HG02610 (cell line): ENCODE measurements around the gene CD96.
"Not testable (repeated sequence)": the region's sequence is repeated elsewhere in the genome, so short reads cannot be mapped to it uniquely, and the experiment has no call there.

ENCODE experiments used
- ATAC-seq: cut with Tn5 transposase; IDR thresholded peaks from one replicate; pipeline ENCODE4 v1.9.1; 2021; ENCODE audit warnings: mild to moderate bottlenecking, moderate library complexity; ENCODE audit not compliant: unreplicated experiment

Gene CD96

GRCh38 chr3:111541911-111542483 is at the start of gene CD96:
Gene CD96 (plus strand): TSS chr3:111542197. CDS start chr3:111542249, 52 bp downstream.
- ATAC-seq: peak; percentile 42

- ATAC-seq: no peak
These were observed 48.7 kb upstream of the CD96 start for GRCh38 chr3:111493276-111493675.

- no peak for ATAC-seq
These were observed 45.0 kb upstream of the CD96 start for GRCh38 chr3:111496894-111497559.

GRCh38 chr3:111498022-111498421 is 44.0 kb upstream of the CD96 start:
- no peak for ATAC-seq

GRCh38 chr3:111506435-111506834 is 35.6 kb upstream of the CD96 start:
- peak; percentile 78 for ATAC-seq

- ATAC-seq: no peak
These were observed 32.7 kb upstream of the CD96 start for GRCh38 chr3:111509308-111509707.

GRCh38 chr3:111517801-111518200 is 24.2 kb upstream of the CD96 start:
- no peak for ATAC-seq

GRCh38 chr3:111519178-111519855 is 22.7 kb upstream of the CD96 start:
- ATAC-seq: no peak

- ATAC-seq: no peak
These were observed 20.1 kb upstream of the CD96 start for GRCh38 chr3:111521891-111522290.

- not testable (repeated sequence) for ATAC-seq
These were observed 17.5 kb upstream of the CD96 start for GRCh38 chr3:111524486-111524885.

- ATAC-seq: no peak
These were observed 10.6 kb upstream of the CD96 start for GRCh38 chr3:111531446-111531845.

- no peak for ATAC-seq
These were observed 7.3 kb upstream of the CD96 start for GRCh38 chr3:111534701-111535100.

- ATAC-seq: no peak
These were observed 3.9 kb upstream of the CD96 start for GRCh38 chr3:111538111-111538510.

GRCh38 chr3:111538681-111539083 is 3.3 kb upstream of the CD96 start:
- peak; percentile 52 for ATAC-seq

GRCh38 chr3:111539351-111540331 is 2.4 kb upstream of the CD96 start:
- peak; percentile 67 for ATAC-seq

GRCh38 chr3:111541391-111541790 is 606 bp upstream of the CD96 start:
- no peak for ATAC-seq

- no peak for ATAC-seq
These were observed 759 bp downstream of the CD96 start for GRCh38 chr3:111542611-111543300.

- no peak for ATAC-seq
These were observed 3.4 kb downstream of the CD96 start for GRCh38 chr3:111545349-111545748.

GRCh38 chr3:111547631-111548030 is 5.6 kb downstream of the CD96 start:
- ATAC-seq: peak; percentile 84

- ATAC-seq: peak; percentile 88
These were observed 6.1 kb downstream of the CD96 start for GRCh38 chr3:111548092-111548491.
